HG03457 (cell line): ENCODE results near the gene MIB2.

ENCODE experiments used
- ATAC-seq: cut with Tn5 transposase; IDR thresholded peaks from one replicate; pipeline ENCODE4 v1.9.1; 2021; ENCODE audit warnings: moderate number of reproducible peaks; ENCODE audit not compliant: unreplicated experiment

Gene MIB2

DNA sequence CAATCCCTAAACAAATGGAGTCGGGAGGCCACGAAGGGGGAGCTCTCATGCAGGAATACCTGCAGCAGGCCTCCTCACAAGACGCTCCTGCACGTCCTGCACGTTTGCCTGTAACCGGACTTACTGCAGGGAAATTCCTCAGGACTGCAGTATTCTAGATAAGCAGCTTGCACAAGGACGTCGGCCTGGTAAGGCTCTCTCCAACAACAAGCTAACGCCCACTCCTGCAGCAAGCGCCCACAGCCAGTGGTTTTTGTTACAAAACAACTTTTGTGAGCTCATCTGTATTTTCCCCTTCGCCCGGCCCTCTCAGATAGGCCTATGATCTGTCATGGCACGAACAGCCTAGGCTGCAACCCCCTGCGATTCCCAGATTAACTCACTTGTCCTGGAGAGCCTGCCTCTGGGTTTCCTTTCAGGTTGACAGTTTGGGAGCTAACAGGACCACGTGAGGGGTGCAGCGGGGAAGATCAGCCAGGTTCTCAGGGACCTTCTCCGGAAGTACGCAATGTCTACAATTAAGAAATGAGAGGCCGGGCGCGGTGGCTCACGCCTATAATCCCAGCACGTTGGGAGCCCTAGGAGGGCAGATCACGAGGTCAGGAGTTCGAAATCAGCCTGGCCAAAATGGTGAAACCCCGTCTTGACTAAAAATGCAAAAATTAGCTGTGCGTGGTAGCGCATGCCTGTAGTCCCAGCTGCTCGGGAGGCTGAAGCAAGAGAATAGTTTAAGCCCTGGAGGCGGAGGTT is 921 bp upstream of the MIB2 start:
- no peak for ATAC-seq

DNA sequence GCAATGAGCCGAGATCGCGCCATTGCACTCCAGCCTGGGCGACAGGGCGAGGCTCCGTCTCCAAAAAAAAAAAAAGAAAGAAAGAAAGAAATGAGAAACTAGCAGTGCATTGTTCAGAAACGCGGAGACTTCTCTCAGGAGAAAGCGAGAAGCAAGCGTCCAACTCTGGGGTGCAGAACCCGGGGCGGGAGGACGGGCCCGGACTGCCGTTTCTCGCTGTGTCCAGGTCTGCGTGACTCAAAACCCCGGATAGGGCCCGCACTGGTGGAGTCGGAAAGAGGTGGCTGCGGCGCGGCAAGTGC is 395 bp upstream of the MIB2 start:
- ATAC-seq: no peak

DNA sequence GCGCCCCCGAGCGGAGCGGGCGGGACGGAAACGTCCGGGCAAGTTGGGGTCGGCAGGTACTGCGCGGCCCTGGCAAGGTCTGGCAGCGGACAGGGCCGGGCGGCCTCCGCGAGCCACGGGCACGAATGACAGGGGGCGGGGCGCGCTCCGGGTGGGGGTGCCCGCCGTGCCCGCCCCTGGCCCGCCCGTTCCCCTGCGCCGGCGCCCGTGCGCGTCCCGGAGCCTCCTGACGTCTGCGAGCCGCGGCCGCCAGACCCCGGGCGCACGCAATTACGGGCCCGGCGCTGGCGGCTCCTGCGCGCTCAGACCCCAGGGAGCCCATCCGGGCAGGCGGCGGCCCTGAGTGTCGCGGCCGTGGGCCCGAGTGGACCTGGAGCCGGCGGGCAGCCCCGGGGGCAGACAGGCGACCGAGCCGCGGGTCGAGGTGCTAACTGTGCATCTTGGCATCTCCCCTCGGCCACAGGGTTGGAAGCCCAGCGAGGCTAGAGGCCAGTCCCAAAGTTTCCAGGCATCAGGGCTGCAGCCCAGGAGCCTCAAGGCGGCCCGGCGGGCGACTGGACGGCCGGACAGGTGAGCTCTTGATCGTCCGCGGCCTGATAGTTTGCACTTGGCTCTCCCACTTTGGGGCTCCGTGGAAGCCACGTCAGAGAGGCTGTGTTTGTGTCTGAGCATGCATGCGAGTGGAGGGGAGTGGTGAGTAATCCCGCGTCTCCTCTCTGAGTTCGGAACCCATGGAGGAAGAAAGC is 918 bp downstream of the MIB2 start:
- ATAC-seq: no peak

DNA sequence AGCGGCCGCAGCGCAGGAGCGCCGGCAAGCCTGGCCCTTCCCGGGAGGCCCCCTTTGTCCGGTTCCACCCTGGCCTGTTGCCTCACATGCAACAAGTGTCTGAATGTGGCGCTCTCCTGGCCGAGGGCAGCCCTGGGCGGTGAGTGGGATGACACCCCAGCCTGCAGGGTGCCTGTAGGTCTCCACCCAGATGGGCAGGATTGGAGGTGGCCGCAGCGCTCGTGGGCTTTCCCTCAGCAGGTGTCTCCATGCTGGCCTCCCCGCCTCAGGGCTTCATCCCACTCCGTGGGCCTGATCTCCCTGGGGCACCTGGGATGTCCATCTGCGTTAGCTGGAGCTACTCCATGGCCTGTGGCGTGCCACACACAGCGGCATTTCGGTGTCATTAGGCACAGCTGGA is 1.5 kb downstream of the MIB2 start:
- no peak for ATAC-seq

DNA sequence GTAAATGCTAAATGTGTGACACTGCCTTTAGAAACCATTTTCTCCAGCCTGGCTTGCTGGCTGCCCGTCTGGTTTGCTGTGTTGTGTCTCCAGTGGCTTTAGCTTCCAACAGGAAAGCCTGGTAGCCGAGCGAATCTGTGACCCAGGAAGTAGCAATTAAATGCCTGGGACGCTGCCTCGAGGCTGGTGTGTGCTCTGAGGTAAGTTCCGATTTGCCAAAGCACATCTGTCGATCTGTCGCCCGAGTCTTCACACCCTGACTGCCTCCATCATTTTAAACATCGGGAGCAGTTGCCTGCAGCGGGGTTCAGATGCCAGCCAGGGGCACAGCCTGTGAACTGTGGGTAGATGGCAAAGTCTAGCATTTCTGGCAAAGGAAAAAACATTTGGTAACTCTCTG is 2.2 kb downstream of the MIB2 start:
- no peak for ATAC-seq

DNA sequence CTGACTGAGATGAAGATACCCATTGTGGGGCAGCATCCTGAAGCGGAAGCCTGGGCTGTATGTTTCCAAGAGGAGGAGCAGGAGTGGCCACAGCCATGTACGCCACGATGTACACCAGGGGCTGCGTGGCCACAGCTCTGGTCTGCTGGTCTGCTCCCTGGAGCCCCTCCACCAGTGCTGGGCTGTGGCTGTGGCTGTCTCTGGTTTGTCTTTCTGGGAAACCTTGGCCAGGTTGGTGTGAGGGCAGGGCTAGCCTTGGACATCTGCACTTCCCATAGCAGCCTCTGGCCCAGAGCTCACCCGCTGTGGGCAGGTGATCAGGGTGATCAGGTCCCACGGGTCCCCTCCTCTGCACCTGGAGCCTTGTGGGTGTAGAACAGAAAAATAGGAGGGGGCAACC is 2.6 kb downstream of the MIB2 start:
- ATAC-seq: no peak

DNA sequence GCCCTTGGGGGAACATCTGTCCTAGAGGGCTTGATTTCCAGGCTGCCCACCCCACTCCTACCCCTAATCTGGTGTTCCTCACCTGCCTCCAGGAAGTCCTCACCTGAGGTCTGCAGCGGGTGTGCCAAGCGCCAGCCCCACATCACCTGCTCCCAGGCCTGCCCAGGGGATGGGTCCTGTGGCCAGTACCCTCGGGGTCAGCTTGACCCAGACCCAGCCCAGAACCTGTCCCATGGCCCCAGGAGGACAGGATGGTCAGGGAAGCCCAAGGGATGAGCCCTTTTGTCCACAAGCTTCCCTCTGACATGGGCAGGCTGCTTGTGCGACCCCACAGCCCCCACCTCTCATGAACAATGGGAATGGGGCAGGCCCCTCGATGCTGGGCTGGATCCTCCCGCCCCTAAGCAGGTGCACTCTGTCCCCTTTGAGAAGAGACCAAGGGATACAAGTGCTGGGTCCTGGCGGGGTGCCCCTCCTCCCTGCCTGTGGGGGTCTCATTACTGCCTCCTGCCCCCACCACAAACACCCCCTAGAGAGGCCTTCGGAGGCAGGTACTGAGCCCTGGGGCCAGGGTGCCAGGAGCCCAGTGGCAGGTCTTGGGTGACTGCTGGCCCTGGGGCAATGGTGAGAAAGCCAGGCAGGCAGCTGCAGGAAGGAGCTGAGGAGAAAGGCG is 3.2 kb downstream of the MIB2 start:
- ATAC-seq: no peak

DNA sequence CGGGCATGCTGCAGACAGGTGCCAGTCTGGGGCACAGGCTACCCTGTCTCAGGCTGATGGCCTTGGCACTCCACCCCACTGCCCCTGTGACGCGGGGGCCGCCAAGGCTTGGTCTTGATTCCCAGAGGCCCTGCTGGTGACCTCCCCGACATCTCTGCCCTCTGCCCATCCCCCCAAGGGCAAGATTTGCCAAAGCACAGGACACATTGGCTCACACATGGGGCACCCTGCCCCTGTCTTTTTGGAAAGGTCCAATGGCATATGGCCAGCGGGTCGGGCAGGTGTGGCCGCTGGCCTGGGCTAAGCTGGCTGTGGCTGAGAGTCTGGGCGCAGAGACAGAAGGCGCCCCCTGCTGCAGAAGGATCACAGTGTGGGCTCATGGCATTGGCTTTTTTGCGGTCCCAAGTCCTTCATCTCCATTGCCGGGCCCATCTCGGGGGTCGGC is 4.6 kb downstream of the MIB2 start:
- ATAC-seq: no peak

DNA sequence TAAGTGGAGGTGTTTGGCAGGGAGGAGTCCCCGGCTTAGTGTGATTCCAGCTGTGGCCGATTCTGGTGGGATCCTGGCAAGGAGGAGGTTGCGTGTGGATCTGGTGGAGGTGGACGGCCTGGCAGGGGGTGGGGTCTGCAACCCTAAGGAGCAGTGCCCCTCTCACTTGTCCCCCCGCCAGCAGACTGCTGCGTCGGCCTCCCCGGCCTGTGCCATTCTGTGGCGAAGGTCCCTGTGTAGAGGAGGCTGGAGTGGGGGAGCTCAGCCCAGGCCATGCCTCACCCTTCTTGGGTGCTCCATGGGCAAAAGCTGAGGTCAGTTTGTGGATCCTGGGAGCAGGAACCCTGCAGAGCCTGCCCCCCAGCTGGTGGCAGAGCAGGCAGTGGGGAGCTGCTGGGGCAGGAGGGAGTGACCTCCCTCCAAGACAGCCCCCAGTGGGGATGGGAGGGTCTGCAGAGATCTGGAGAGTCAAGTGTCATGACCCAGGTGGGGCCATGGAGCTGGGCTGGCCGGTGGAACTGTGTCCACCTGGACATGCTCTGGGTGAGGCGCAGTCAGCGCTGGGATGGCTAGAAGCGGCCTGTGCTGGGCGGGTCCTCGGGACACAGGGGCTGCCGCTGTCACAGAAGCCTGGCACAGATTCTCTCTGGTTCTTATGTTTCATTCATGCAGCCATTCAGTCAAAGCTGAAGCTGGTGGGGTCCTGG is 5.3 kb downstream of the MIB2 start:
- ATAC-seq: no peak

DNA sequence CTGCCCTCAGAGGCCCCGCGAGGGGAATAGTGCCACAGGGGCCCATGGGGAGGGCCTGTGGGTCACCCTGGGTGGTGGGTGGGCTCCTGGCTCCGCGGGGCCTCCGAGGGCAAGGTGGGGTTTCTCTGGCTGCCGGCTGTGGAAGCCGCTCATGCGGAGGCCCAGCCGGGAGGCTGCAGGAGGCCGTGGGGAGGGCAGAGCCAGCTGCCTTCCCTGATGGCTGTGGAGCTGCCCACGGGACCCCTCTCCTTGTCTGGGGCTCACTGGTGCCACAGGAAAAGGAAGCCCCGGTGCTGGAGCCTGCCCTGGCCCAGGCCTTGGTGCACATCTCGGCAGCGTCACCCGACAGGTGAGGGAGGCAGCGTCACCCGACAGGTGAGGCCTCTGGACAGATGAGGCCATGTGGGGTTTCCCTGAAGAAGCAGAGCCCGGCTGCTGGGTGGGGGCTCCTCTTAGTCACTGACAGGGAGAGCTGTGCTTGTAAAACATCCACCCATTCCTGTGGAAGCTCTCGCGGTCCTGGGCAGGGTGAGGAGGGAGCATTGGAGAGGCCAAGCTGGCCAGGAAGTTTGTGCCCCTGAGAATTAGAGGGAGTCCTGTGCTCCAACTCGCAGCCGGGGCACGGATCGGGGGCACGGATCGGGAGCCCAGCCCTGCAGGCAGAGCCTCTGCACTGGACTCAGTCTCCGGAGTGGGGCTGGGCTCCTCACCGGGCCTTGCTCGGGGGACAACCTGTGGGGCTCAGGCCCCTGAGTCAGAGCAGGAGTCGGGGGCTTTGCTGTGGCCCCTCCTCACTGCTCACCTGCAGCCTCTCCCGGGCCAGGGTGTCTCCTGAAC is 6.1 kb downstream of the MIB2 start:
- no peak for ATAC-seq

DNA sequence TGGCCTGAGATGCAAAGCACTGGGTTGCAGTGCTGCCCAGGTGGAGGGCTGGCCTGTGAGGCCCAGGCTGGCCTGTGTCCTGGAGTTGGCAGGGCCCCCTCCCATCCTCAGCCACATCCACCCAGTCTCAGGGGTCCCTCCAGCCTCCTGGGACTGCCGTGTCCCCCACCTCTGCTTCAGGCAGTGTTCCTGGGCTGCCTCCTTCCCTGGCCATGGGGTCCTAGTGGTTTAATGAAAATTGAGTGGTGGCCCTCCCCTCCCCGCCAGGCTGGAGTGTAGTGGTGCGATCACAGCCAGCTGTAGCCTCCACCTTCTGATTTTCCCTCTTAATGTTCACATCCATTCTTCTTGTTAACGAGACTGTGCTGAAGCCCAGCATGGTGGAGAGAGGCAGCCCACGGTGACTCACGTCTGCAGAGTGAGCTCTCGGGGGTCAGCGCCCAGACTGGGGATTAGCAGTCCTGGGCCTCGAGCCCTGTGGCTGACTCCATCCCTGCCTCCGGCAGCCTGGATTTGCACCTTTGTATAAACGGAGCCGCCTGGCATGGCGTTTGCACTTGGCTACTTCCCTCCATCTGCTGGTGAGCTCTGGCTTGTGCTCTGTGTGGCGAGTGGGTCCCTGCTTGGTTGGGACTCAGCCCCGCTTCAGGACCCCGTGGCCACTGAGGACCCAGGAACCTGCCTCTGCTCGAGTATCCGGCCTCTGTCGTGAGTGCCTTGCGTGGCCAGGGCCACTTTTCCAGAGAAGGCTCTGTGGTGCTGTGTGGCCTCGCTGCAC is 6.9 kb downstream of the MIB2 start:
- ATAC-seq: no peak

DNA sequence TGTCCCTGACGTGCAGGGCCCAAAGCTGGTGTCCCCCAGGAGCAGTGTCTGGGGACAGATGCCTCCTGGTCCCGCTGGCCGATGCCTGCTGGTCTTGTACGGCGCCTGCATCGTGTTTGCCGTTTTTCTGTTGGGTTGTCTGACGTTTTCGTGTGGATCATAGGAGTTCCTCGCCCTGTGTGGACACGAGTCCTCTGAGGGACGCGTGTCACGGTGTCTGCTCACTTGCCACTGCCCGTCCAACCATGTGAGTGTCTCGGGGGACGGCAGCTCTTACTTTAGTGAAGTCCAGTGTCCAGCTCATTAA is 7.4 kb downstream of the MIB2 start:
- no peak for ATAC-seq

DNA sequence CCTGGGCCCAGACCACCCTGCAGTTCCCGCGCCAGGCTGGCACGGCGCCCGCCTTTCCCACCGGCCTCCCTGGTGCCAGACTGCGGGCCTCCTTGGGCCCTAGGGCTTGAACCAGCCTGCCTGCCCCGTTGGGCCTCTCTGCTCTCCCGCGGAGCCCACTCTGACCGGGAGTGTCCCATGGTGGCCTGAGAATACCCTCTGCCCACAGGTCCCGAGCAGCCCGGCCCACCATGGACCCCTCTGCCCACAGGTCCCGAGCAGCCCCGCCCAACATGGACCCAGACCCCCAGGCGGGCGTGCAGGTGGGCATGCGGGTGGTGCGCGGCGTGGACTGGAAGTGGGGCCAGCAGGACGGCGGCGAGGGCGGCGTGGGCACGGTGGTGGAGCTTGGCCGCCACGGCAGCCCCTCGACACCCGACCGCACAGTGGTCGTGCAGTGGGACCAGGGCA is 7.9 kb downstream of the MIB2 start:
- no peak for ATAC-seq

DNA sequence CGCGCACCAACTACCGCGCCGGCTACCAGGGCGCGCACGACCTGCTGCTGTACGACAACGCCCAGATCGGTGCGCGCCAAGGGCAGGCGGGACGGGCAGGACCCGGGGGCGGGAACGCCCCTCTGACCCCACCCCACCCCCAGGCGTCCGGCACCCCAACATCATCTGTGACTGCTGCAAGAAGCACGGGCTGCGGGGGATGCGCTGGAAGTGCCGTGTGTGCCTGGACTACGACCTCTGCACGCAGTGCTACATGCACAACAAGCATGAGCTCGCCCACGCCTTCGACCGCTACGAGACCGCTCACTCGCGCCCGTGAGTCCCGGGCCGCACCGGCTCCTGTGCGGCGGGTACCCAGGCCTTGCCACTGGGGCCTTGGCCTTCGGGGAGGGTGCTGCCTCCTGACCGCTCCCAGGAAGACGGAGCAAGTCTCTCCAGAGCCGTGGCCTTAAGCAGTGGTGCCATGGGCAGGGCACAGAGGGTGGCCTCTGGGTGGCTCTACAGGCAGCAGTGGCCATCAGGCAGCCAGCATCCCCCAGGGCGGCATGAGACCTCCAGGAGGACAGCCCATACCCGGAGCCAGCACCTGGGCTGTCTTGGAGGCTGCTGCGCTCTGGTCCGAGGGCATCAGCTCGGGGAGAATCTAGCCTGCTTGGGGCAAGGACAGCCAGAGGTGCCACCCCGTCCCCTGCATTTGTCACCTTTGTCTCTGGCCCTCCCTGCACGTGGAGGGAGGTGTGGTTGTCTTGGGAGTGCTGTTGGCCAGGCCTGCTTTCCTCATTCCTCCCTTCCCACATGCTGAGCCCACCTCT is 8.5 kb downstream of the MIB2 start:
- ATAC-seq: no peak

DNA sequence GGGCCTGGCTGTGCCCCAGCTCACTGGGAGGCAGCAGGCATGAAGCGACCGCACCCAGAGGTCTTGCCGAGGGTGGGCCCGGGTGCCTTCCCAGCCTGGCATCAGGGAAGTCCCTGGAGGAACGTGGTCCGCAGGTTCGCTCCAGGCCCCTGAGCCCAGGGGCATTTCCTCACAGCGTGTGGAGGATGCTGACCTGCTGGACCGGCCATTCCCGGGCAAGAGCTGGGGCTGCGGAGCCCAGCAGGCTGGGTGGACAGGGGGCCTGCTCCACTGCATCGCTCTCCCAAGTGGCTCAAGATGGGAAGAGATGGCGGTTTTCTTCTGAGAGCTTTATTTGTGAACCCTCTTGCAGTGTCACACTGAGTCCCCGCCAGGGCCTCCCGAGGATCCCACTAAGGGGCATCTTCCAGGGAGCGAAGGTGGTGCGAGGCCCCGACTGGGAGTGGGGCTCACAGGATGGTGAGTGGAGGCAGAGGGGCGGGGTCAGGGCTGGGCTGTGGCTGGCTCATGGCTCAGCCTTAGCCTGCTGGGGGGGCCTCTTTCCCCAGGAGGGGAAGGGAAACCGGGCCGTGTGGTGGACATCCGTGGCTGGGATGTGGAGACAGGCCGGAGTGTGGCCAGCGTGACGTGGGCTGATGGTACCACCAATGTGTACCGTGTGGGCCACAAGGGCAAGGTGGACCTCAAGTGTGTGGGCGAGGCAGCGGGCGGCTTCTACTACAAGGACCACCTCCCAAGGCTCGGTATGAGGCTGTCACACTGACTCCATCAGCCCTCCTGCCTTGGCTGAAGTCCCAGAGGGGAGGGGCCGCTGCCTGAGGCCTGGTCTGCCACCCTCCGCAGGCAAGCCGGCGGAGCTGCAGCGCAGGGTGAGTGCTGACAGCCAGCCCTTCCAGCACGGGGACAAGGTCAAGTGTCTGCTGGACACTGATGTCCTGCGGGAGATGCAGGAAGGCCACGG is 9.4 kb downstream of the MIB2 start:
- no peak for ATAC-seq

DNA sequence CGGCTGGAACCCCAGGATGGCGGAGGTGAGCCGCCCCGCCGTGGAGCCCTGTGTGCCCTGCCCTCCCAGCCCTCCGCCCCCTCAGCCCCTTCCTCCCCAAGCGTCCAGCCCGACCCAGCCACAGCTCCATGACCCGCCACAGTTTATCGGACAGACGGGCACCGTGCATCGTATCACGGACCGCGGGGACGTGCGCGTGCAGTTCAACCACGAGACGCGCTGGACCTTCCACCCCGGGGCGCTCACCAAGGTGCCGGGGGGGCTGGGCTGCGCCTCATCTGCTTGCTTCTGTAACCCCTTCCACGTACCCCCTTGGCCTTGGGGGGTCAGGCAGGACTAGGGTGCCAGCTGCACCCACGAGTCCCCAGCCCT is 10.1 kb downstream of the MIB2 start:
- no peak for ATAC-seq

DNA sequence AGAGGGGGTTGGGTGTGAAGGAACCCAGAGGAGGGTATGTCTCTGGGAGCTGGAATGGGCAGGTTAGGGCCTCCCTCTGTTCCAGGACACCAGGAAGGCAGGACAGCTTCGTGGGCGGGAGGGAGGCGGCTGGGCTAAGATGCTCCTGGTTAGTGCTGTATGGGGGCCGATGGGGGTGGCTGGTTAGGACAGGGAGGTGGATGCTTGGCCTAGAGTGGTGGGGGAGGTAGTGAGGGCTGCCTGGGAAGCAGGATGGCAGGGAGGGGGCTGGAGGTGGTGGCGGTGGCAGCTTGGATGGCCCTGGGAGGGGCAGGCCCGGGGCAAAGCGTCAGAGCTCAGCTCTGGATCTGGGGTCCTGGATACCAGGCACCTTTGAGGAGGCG is 10.5 kb downstream of the MIB2 start:
- ATAC-seq: no peak
